Liver (tissue), 9 donors: ENCODE results near the gene DPF3. TPM values are rescaled to one million over a fixed set of nuclear protein-coding genes. Genes with fewer than 3 reads are reported as not detected.

ENCODE experiments used
- DNase-seq: peaks from one replicate; pipeline ENCODE4 v3.0.0-alpha.2; 2017; ENCODE audit warnings: low spot score
- H3K27ac ChIP-seq, 2 donors: one replicate each; pipeline ENCODE4 v1.7.0; 2013; ENCODE audit warnings: inconsistent platforms in 2 of 2, low read length in 2 of 2, control low read depth in 1 of 2, low read depth in 1 of 2, mild to moderate bottlenecking in 1 of 2
- H3K27me3 ChIP-seq, 4 donors: one replicate each; pipeline versions ENCODE4 v1.6.1 to v1.7.0; 2013; ENCODE audit warnings: low read length in 3 of 4, inconsistent platforms in 1 of 4, mild to moderate bottlenecking in 1 of 4, moderate library complexity in 1 of 4; ENCODE audit not compliant: control insufficient read depth in 4 of 4, insufficient read depth in 4 of 4
- H3K36me3 ChIP-seq, 4 donors: one replicate each; pipeline versions ENCODE4 v1.6.1 to v1.7.0; 2013; ENCODE audit warnings: low read length in 3 of 4, mild to moderate bottlenecking in 3 of 4, low read depth in 1 of 4, moderate library complexity in 1 of 4; ENCODE audit not compliant: control insufficient read depth in 4 of 4, insufficient read depth in 3 of 4
- H3K4me1 ChIP-seq, 4 donors: one replicate each; pipeline versions ENCODE4 v1.6.1 to v1.7.0; 2013; ENCODE audit warnings: low read length in 3 of 4, mild to moderate bottlenecking in 3 of 4, moderate library complexity in 1 of 4; ENCODE audit not compliant: control insufficient read depth in 4 of 4, insufficient read depth in 4 of 4
- H3K4me3 ChIP-seq, 3 donors: one replicate each; pipeline versions ENCODE4 v1.6.1 to v1.7.0; 2013; ENCODE audit warnings: low read length in 3 of 3, control low read depth in 1 of 3, low read depth in 1 of 3, mild to moderate bottlenecking in 1 of 3
- H3K9ac ChIP-seq, 2 donors: one replicate each; pipeline ENCODE4 v1.7.0; 2013; ENCODE audit warnings: low read length in 2 of 2, mild to moderate bottlenecking in 2 of 2, moderate library complexity in 2 of 2, control low read depth in 1 of 2, low read depth in 1 of 2
- H3K9me3 ChIP-seq, 4 donors: one replicate each; pipeline versions ENCODE4 v1.6.1 to v1.7.0; 2013; ENCODE audit warnings: low read length in 3 of 4; ENCODE audit not compliant: control insufficient read depth in 4 of 4
- EGR1 ChIP-seq, 2 donors: IDR thresholded peaks; 2 replicates each; pipeline ENCODE4 v1.6.1; 2016 to 2018; ENCODE audit warnings: antibody characterized with exemption in 2 of 2, low read depth in 2 of 2
- FOXA1 ChIP-seq: IDR thresholded peaks from 2 replicates; pipeline ENCODE4 v1.6.1; 2016; ENCODE audit warnings: antibody characterized with exemption
- FOXA2 ChIP-seq: IDR thresholded peaks from 2 replicates; pipeline ENCODE4 v1.6.1; 2016; ENCODE audit warnings: antibody characterized with exemption
- GABPA ChIP-seq, 2 donors: IDR thresholded peaks in 1 of 2; conservative IDR thresholded peaks in 1 of 2; 2 replicates each; pipeline ENCODE4 v1.6.1; 2016; ENCODE audit warnings: antibody characterized with exemption in 2 of 2, mild to moderate bottlenecking in 1 of 2, moderate library complexity in 1 of 2
- HNF4A ChIP-seq, 2 donors: conservative IDR thresholded peaks; 2 replicates each; pipeline ENCODE4 v1.6.1; 2016; ENCODE audit warnings: antibody characterized with exemption in 2 of 2, mild to moderate bottlenecking in 2 of 2
- HNF4G ChIP-seq: IDR thresholded peaks from 2 replicates; pipeline ENCODE4 v1.6.1; 2016; ENCODE audit warnings: antibody characterized with exemption
- JUND ChIP-seq, 2 donors: IDR thresholded peaks; 2 replicates each; pipeline ENCODE4 v1.6.1; 2016; ENCODE audit warnings: antibody characterized with exemption in 2 of 2
- NR2F2 ChIP-seq: IDR thresholded peaks from 2 replicates; pipeline ENCODE4 v1.6.1; 2016; ENCODE audit warnings: antibody characterized with exemption
- RAD21 ChIP-seq, 2 donors: IDR thresholded peaks; 2 replicates each; pipeline ENCODE4 v1.6.1; 2016; ENCODE audit warnings: antibody characterized with exemption in 2 of 2, mild to moderate bottlenecking in 2 of 2
- RXRA ChIP-seq, 2 donors: IDR thresholded peaks; 2 replicates each; pipeline ENCODE4 v1.6.1; 2017 to 2018; ENCODE audit warnings: antibody characterized with exemption in 2 of 2, mild to moderate bottlenecking in 1 of 2
- SP1 ChIP-seq: IDR thresholded peaks from 2 replicates; pipeline ENCODE4 v1.6.1; 2018; ENCODE audit warnings: antibody characterized with exemption, mild to moderate bottlenecking
- TAF1 ChIP-seq: conservative IDR thresholded peaks from 2 replicates; pipeline ENCODE4 v1.6.1; 2016; ENCODE audit warnings: antibody characterized with exemption, mild to moderate bottlenecking
- YY1 ChIP-seq: IDR thresholded peaks from 2 replicates; pipeline ENCODE4 v1.6.1; 2016; ENCODE audit warnings: antibody characterized with exemption, mild to moderate bottlenecking
- WGBS: extraction: QIAGEN DNeasy Blood & Tissue Kit; methylation state at CpG from one replicate; pipeline ENCODE4 v1.1.7; 2013; 5-methylcytosine and 5-hydroxymethylcytosine counted together
- polyA plus RNA-seq, 2 donors: library from polyadenylated mRNA; stranded (reverse) in 1 of 2; unstranded in 1 of 2; fragments of 200-250 nt in 1 of 2; fragments of >200 nt in 1 of 2; fragmentation: Nextera tagmentation in 1 of 2; extraction: Ambion mirVana in 1 of 2; gene quantifications; one replicate each; pipeline versions ENCODE4 v1.2.1 to v1.2.3, GENCODE V29; 2013 to 2015
- total RNA-seq, 2 donors: library from RNA; depleted of rRNA; stranded (reverse); fragments of >200 nt; gene quantifications; one replicate each; pipeline ENCODE4 v1.2.3, GENCODE V29; 2014
- TF ChIP-seq, protein P1 (sequence below): IDR thresholded peaks from 2 replicates; pipeline ENCODE4 v1.6.1; 2016; ENCODE audit warnings: antibody characterized with exemption
- TF ChIP-seq, protein P2 (sequence below): IDR thresholded peaks from 2 replicates; pipeline ENCODE4 v1.6.1; 2016; ENCODE audit warnings: antibody characterized with exemption
- TF ChIP-seq, protein P3 (sequence below): IDR thresholded peaks from 2 replicates; pipeline ENCODE4 v1.6.1; 2016; ENCODE audit warnings: antibody characterized with exemption
- TF ChIP-seq, protein P4 (sequence below): IDR thresholded peaks from 2 replicates; pipeline ENCODE4 v1.6.1; 2016; ENCODE audit warnings: antibody characterized with exemption, mild to moderate bottlenecking
- TF ChIP-seq, protein P5 (sequence below): fragments of 150-350 bp; IDR thresholded peaks from 2 replicates; pipeline ENCODE4 v1.5.1; 2017; ENCODE audit warnings: improper control_type of control experiment, low read depth, low read length; ENCODE audit not compliant: missing input control
- donor health status: healthy.
- donor health status: healthy.
- donor health status: healthy.
- donor health status: healthy.
- donor health status: healthy.

DPF3 gene
- total and polyA plus RNA-seq, 4 donors = 1.1 to 23.2 (median 2.5) TPM

DNA sequence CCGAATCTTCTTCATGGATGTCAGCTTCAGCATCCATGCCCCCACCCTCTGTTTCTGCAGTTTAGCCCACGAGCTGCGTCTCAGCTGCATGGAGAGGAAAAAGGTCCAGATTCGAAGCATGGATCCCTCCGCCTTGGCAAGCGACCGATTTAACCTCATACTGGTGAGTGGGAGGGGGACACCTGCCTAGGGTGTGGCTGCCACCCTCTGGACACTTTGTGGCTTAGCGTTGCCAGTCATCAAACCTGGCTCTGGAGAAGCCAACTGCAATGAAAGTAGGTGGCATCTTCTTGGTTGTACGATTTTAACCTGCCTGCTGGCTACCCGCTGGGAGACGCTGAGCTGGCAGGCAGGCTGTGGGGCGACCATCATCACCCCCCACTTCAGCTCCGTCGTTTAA is 49.0 kb upstream of the DPF3 start:
- H3K4me3 ChIP-seq = no peak overlapping the region
- H3K9ac ChIP-seq = no peak overlapping the region
- H3K4me1 ChIP-seq = no peaks in the 10 kb centered on the region
- H3K27ac ChIP-seq = no peak overlapping the region
- TF ChIP-seq RAD21 (IDR thresholded peaks at IDR 0.05) = no peak
- TF ChIP-seq YY1 = no peak
- TF ChIP-seq JUND (IDR thresholded peaks at IDR 0.05) = no peak
- TF ChIP-seq RXRA (IDR thresholded peaks at IDR 0.05) = no peak
- TF ChIP-seq, protein P1, sequence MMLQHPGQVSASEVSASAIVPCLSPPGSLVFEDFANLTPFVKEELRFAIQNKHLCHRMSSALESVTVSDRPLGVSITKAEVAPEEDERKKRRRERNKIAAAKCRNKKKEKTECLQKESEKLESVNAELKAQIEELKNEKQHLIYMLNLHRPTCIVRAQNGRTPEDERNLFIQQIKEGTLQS = no peak
- TF ChIP-seq NR2F2 = no peak
- TF ChIP-seq SP1 = no peak
- TF ChIP-seq, protein P2, sequence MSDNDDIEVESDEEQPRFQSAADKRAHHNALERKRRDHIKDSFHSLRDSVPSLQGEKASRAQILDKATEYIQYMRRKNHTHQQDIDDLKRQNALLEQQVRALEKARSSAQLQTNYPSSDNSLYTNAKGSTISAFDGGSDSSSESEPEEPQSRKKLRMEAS = no peak
- H3K27me3 ChIP-seq = no peaks in the 10 kb centered on the region
- no peaks in the 10 kb centered on the region for H3K9me3 ChIP-seq
- H3K36me3 ChIP-seq = peaks cover 4 to 60% (median 32%) of the 10 kb centered on the region in 4 donors
- WGBS = 95% methylated on average over 14 of the region's 14 CpGs
- no peak for DNase-seq

DNA sequence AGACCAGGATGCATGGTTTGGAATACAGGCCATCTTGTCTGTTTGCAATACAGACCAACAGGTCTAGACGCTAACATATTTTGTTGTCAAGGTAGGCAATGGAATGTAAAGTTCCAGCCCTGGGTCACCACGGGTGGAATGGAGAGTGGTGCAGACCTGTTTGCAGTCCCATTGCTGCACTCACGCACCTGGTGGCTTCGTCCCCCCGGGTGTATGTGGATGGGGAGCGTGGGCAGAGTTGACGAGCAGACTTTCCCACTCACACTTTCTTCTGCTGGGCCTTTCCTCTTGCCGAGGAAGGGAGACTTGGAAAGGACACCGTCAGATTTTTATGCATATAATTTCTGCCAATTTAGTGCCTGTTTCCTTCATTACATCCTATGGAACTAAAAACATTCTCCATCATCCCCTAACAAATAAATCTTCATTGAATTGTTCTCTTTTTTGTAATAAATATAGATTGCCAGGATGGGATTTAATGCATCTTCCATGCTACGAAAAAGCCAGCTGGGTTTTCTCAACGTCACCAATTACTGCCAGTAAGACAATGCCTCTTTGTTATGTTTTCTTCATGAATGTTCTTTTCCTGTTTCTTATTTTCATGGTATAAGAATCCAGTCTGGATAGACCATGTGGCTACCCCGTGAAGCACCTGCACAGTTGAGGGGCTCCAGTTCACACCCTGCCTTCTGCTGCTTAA is 47.5 kb upstream of the DPF3 start:
- Histone ChIP-seq H3K4me1 (no peaks in the 10 kb centered on the region), H3K27me3 (no peaks in the 10 kb centered on the region), H3K36me3 (peaks cover 4 to 48% (median 31%) of the 10 kb centered on the region in 4 donors), H3K4me3 (no peak overlapping the region), H3K9ac (no peak overlapping the region), H3K9me3 (no peaks in the 10 kb centered on the region), H3K27ac (no peak overlapping the region)
- 94% methylated on average over 12 of the region's 12 CpGs for WGBS
- no peak for DNase-seq
- TF ChIP-seq, protein P2 = no peak
- TF ChIP-seq, protein P1 = no peak
- no peak for TF ChIP-seq RXRA (IDR thresholded peaks at IDR 0.05)
- TF ChIP-seq FOXA1 = no peak
- TF ChIP-seq FOXA2 = no peak
- no peak for TF ChIP-seq RAD21 (IDR thresholded peaks at IDR 0.05)
- no peak for TF ChIP-seq YY1
- TF ChIP-seq EGR1 (IDR thresholded peaks at IDR 0.05; ENCODE audit: low read depth in 2 of 2) = no peak
- TF ChIP-seq TAF1 = no peak
- TF ChIP-seq NR2F2 = no peak
- TF ChIP-seq, protein P3, sequence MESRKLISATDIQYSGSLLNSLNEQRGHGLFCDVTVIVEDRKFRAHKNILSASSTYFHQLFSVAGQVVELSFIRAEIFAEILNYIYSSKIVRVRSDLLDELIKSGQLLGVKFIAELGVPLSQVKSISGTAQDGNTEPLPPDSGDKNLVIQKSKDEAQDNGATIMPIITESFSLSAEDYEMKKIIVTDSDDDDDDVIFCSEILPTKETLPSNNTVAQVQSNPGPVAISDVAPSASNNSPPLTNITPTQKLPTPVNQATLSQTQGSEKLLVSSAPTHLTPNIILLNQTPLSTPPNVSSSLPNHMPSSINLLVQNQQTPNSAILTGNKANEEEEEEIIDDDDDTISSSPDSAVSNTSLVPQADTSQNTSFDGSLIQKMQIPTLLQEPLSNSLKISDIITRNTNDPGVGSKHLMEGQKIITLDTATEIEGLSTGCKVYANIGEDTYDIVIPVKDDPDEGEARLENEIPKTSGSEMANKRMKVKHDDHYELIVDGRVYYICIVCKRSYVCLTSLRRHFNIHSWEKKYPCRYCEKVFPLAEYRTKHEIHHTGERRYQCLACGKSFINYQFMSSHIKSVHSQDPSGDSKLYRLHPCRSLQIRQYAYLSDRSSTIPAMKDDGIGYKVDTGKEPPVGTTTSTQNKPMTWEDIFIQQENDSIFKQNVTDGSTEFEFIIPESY = no peak
- no peak for TF ChIP-seq HNF4A (conservative IDR thresholded peaks at IDR 0.05)
- no peak for TF ChIP-seq GABPA (IDR thresholded peaks at IDR 0.05 in 1 of 2, conservative IDR thresholded peaks at IDR 0.05 in 1 of 2)
- no peak for TF ChIP-seq HNF4G
- no peak for TF ChIP-seq JUND (IDR thresholded peaks at IDR 0.05)
- TF ChIP-seq, protein P4, sequence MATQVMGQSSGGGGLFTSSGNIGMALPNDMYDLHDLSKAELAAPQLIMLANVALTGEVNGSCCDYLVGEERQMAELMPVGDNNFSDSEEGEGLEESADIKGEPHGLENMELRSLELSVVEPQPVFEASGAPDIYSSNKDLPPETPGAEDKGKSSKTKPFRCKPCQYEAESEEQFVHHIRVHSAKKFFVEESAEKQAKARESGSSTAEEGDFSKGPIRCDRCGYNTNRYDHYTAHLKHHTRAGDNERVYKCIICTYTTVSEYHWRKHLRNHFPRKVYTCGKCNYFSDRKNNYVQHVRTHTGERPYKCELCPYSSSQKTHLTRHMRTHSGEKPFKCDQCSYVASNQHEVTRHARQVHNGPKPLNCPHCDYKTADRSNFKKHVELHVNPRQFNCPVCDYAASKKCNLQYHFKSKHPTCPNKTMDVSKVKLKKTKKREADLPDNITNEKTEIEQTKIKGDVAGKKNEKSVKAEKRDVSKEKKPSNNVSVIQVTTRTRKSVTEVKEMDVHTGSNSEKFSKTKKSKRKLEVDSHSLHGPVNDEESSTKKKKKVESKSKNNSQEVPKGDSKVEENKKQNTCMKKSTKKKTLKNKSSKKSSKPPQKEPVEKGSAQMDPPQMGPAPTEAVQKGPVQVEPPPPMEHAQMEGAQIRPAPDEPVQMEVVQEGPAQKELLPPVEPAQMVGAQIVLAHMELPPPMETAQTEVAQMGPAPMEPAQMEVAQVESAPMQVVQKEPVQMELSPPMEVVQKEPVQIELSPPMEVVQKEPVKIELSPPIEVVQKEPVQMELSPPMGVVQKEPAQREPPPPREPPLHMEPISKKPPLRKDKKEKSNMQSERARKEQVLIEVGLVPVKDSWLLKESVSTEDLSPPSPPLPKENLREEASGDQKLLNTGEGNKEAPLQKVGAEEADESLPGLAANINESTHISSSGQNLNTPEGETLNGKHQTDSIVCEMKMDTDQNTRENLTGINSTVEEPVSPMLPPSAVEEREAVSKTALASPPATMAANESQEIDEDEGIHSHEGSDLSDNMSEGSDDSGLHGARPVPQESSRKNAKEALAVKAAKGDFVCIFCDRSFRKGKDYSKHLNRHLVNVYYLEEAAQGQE = no peak
- no peak for TF ChIP-seq SP1
- TF ChIP-seq, protein P5, sequence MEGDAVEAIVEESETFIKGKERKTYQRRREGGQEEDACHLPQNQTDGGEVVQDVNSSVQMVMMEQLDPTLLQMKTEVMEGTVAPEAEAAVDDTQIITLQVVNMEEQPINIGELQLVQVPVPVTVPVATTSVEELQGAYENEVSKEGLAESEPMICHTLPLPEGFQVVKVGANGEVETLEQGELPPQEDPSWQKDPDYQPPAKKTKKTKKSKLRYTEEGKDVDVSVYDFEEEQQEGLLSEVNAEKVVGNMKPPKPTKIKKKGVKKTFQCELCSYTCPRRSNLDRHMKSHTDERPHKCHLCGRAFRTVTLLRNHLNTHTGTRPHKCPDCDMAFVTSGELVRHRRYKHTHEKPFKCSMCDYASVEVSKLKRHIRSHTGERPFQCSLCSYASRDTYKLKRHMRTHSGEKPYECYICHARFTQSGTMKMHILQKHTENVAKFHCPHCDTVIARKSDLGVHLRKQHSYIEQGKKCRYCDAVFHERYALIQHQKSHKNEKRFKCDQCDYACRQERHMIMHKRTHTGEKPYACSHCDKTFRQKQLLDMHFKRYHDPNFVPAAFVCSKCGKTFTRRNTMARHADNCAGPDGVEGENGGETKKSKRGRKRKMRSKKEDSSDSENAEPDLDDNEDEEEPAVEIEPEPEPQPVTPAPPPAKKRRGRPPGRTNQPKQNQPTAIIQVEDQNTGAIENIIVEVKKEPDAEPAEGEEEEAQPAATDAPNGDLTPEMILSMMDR = no peak
